Erythroblast (primary cell): ENCODE measurements around the gene CFAP20.
"Not testable (repeated sequence)": the region's sequence is repeated elsewhere in the genome, so short reads cannot be mapped to it uniquely, and the experiment has no call there.

Source experiments
- DNase-seq, 2 experiments: peaks; one replicate each; lab custom pipeline; 2025; lab: John Stamatoyannopoulos, UW
- GATA1 ChIP-seq: IDR thresholded peaks from 2 replicates; pipeline ENCODE4 v1.6.1; 2011; ENCODE audit warnings: low read depth, mild to moderate bottlenecking, control low read depth, low read length, moderate library complexity
- POLR2A ChIP-seq: IDR thresholded peaks from 2 replicates; pipeline ENCODE4 v1.6.1; 2011; ENCODE audit warnings: mild to moderate bottlenecking, low read length

CFAP20 gene

DNA sequence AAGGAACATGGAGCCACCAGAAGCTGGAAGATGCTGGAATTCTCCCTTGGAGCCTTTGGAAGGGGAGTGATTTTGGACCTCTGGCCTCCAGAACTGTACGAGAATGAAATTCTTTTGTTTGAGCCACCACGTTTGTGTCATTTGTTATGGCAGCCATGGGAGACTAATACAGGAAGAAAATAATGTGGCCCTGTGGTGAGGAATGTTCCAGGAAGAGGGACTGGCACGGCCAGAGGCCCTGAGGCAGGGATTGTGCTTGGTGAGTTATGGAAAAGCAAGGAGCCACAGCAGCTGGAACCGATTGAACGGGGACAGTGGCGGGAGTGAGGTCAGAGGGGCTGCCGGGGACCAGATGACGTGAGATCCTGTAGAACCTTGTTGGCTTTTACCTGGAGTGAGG lies 51.4 kb downstream of the CFAP20 start:
- TF ChIP-seq GATA1: no peak
- TF ChIP-seq POLR2A: no peak
- no peak for DNase-seq

- DNase-seq: no peak
- TF ChIP-seq POLR2A: no peak
- TF ChIP-seq GATA1: no peak
Observed at GRCh38 chr16:58076514-58076913, 52.7 kb downstream of the CFAP20 start.

GRCh38 chr16:58074657-58075056 lies 54.5 kb downstream of the CFAP20 start:
- TF ChIP-seq GATA1: no peak
- no peak for TF ChIP-seq POLR2A
- no peak for DNase-seq

DNA sequence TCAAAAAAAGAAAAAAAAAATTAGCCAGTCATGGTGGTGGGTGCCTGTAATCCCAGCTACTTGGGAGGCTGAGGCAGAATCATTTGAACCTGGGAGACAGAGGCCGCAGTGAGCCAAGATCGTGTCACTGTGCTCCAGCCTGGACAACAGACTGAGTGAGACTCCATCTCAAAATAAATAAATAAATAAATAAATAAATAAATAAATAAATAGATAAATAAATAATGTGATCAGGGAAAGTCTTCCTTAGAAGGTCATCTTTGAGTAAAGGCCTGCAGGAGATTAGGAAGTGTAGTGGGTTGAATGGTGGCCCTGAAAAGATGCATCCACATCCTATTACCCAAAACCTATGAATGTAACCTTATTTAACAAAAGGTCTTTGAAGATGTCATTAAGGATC lies 56.1 kb downstream of the CFAP20 start:
- DNase-seq: not testable (repeated sequence)

GRCh38 chr16:58072134-58072533 lies 57.0 kb downstream of the CFAP20 start:
- not testable (repeated sequence) for DNase-seq

DNA sequence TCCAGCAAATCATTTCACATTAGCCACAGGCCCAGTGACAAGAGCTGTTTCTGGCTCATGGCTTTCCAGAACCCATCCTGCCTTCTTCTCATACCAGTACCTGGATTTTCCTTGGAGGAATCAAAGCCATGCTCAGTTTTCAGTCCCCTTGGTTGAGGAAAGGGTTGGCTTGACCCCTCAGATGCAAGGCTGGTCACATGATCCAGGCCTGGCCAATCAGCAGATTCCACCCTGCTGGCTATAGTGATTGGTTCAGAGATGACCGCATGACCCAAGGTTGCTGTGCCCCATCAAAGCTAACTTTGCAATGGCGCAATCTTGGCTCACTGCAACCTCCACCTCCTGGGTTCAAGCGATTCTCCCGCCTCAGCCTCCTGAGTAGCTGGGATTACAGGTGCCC lies 58.6 kb downstream of the CFAP20 start:
- DNase-seq: no peak
- TF ChIP-seq GATA1 (no peak), POLR2A (no peak)
